H9 (cell line): ENCODE results near the gene MRPL37. TPM values are rescaled to one million over a fixed set of nuclear protein-coding genes. Genes with fewer than 3 reads are reported as not detected.

Experiments
- DNase-seq: peaks from one replicate; pipeline ENCODE4 v3.0.0-alpha.2; 2017
- H2AFZ ChIP-seq: one replicate; pipeline ENCODE4 v1.6.1; 2013; ENCODE audit warnings: mild to moderate bottlenecking, low read length, control low read depth, moderate library complexity
- H2AK5ac ChIP-seq: 2 replicates; pipeline ENCODE4 v1.6.1; 2013; ENCODE audit warnings: low read length, control low read depth, mixed read lengths; ENCODE audit not compliant: insufficient read length
- H2BK120ac ChIP-seq: one replicate; pipeline ENCODE4 v1.6.1; 2013; ENCODE audit warnings: low read depth, mild to moderate bottlenecking, low read length, control low read depth, inconsistent platforms; ENCODE audit not compliant: poor library complexity, severe bottlenecking
- H2BK12ac ChIP-seq: 2 replicates; pipeline ENCODE4 v1.6.1; 2013; ENCODE audit warnings: low read length, control low read depth, mixed read lengths, low read depth; ENCODE audit not compliant: insufficient read length
- H2BK15ac ChIP-seq: 2 replicates; pipeline ENCODE4 v1.6.1; 2013; ENCODE audit warnings: low read depth, low read length, control low read depth
- H2BK20ac ChIP-seq: one replicate; pipeline ENCODE4 v1.6.1; 2013; ENCODE audit warnings: low read depth, mild to moderate bottlenecking, low read length, control low read depth, inconsistent platforms; ENCODE audit not compliant: poor library complexity, severe bottlenecking
- H2BK5ac ChIP-seq: 2 replicates; pipeline ENCODE4 v1.6.1; 2013; ENCODE audit warnings: low read length, control low read depth, mixed read lengths; ENCODE audit not compliant: insufficient read length
- H3K14ac ChIP-seq: 2 replicates; pipeline ENCODE4 v1.6.1; 2013; ENCODE audit warnings: low read length, control low read depth; ENCODE audit not compliant: insufficient read depth
- H3K18ac ChIP-seq: 2 replicates; pipeline ENCODE4 v1.6.1; 2013; ENCODE audit warnings: low read depth, mild to moderate bottlenecking, mixed read lengths, low read length, control low read depth; ENCODE audit not compliant: insufficient read length
- H3K23ac ChIP-seq: 2 replicates; pipeline ENCODE4 v1.6.1; 2013; ENCODE audit warnings: low read length, control low read depth, mixed read lengths, low read depth; ENCODE audit not compliant: insufficient read length
- H3K23me2 ChIP-seq: 2 replicates; pipeline ENCODE4 v1.6.1; 2013; ENCODE audit warnings: low read depth, mild to moderate bottlenecking, mixed read lengths, low read length, control low read depth; ENCODE audit not compliant: insufficient read length, poor library complexity, severe bottlenecking
- H3K27ac ChIP-seq: 2 replicates; pipeline ENCODE4 v1.5.1; 2013; ENCODE audit warnings: low read length, control low read depth, mixed read lengths, low read depth; ENCODE audit not compliant: insufficient read length
- H3K27me3 ChIP-seq: 2 replicates; pipeline ENCODE4 v1.6.1; 2013; ENCODE audit warnings: low read length, control low read depth, inconsistent platforms; ENCODE audit not compliant: insufficient read depth
- H3K4ac ChIP-seq: 2 replicates; pipeline ENCODE4 v1.6.1; 2013; ENCODE audit warnings: low read depth, mild to moderate bottlenecking, control low read depth, inconsistent platforms, low read length, moderate library complexity
- H3K4me1 ChIP-seq: 2 replicates; pipeline ENCODE4 v1.6.1; 2013; ENCODE audit warnings: low read length, control low read depth, inconsistent platforms; ENCODE audit not compliant: insufficient read depth
- H3K4me2 ChIP-seq: 2 replicates; pipeline ENCODE4 v1.6.1; 2013; ENCODE audit warnings: low read length, control low read depth, mixed read lengths; ENCODE audit not compliant: insufficient read length, insufficient read depth
- H3K56ac ChIP-seq: 2 replicates; pipeline ENCODE4 v1.6.1; 2013; ENCODE audit warnings: low read depth, mild to moderate bottlenecking, mixed read lengths, low read length, control low read depth; ENCODE audit not compliant: insufficient read length
- H3K79me1 ChIP-seq: 2 replicates; pipeline ENCODE4 v1.6.1; 2013; ENCODE audit warnings: low read depth, mild to moderate bottlenecking, moderate library complexity, low read length, control low read depth, inconsistent platforms; ENCODE audit not compliant: insufficient read depth, poor library complexity, severe bottlenecking
- H3K79me2 ChIP-seq: 2 replicates; pipeline ENCODE4 v1.6.1; 2013; ENCODE audit warnings: low read length, control low read depth, inconsistent platforms; ENCODE audit not compliant: insufficient read depth
- H3K9ac ChIP-seq: 2 replicates; pipeline ENCODE4 v1.6.1; 2013; ENCODE audit warnings: low read length, control low read depth, mixed read lengths; ENCODE audit not compliant: insufficient read length; ENCODE audit errors: extremely low read depth
- H3K9me3 ChIP-seq: one replicate; pipeline ENCODE4 v1.6.1; 2013; ENCODE audit warnings: low read depth, low read length, inconsistent platforms; ENCODE audit not compliant: control insufficient read depth
- H3T11ph ChIP-seq: one replicate; pipeline ENCODE4 v1.6.1; 2013; ENCODE audit warnings: mild to moderate bottlenecking, low read length, control low read depth, inconsistent platforms
- H4K20me1 ChIP-seq: one replicate; pipeline ENCODE4 v1.6.1; 2013; ENCODE audit not compliant: control insufficient read depth, insufficient read length, insufficient read depth
- H4K5ac ChIP-seq: 2 replicates; pipeline ENCODE4 v1.6.1; 2013; ENCODE audit warnings: low read depth, mild to moderate bottlenecking, mixed read lengths, low read length, control low read depth; ENCODE audit not compliant: insufficient read length
- H4K8ac ChIP-seq: replicated peaks from 2 replicates; pipeline ENCODE4 v1.6.1; 2013; ENCODE audit warnings: low read length, control low read depth, mixed read lengths, low read depth; ENCODE audit not compliant: insufficient read length
- H4K91ac ChIP-seq: 2 replicates; pipeline ENCODE4 v1.6.1; 2013; ENCODE audit warnings: low read depth, mild to moderate bottlenecking, moderate library complexity, mixed read lengths, low read length, control low read depth; ENCODE audit not compliant: insufficient read length
- H3K27ac Mint-ChIP-seq, 3 experiments: 2 replicates in 2 of 3; 3 replicates in 1 of 3; pipeline ENCODE4 v1.8.0; 2020 to 2021; ENCODE audit warnings: mixed read lengths in 3 of 3, mild to moderate bottlenecking in 1 of 3, moderate library complexity in 1 of 3
- H3K27me3 Mint-ChIP-seq: 2 replicates; pipeline ENCODE4 v1.8.0; 2021; ENCODE audit warnings: low read depth, mild to moderate bottlenecking, moderate library complexity, mixed read lengths
- H3K36me3 Mint-ChIP-seq, 3 experiments: 2 replicates in 2 of 3; 3 replicates in 1 of 3; pipeline ENCODE4 v1.8.0; 2020 to 2021; ENCODE audit warnings: low read depth in 3 of 3, mixed read lengths in 3 of 3; ENCODE audit not compliant: insufficient read depth in 1 of 3
- H3K4me1 Mint-ChIP-seq, 2 experiments: 2 replicates each; pipeline ENCODE4 v1.8.0; 2020; ENCODE audit warnings: mixed read lengths in 2 of 2
- H3K4me3 Mint-ChIP-seq, 2 experiments: 2 replicates in 1 of 2; 3 replicates in 1 of 2; pipeline ENCODE4 v1.8.0; 2020 to 2021; ENCODE audit warnings: mild to moderate bottlenecking in 2 of 2, mixed read lengths in 2 of 2, moderate library complexity in 1 of 2
- H3K9me3 Mint-ChIP-seq, 2 experiments: 2 replicates in 1 of 2; 3 replicates in 1 of 2; pipeline ENCODE4 v1.8.0; 2020; ENCODE audit warnings: mild to moderate bottlenecking in 2 of 2, mixed read lengths in 2 of 2, moderate library complexity in 1 of 2
- WGBS: extraction: QIAGEN DNeasy Blood & Tissue Kit; methylation state at CpG from one replicate; pipeline ENCODE4 v1.1.7; 2013; ENCODE audit warnings: missing lambda C conversion rate, low lambda C conversion rate, mixed read lengths; ENCODE audit not compliant: insufficient read length; ENCODE audit errors: extremely low coverage; 5-methylcytosine and 5-hydroxymethylcytosine counted together
- total RNA-seq: library from RNA; stranded (reverse); gene quantifications from 2 replicates; pipeline ENCODE4 v1.2.1, GENCODE V29; 2021
- TF ChIP-seq, protein P1 (sequence below): fragments of 200-600 bp; sonication (generic); conservative IDR thresholded peaks from 3 replicates; pipeline ENCODE4 v1.8.0; 2021; ENCODE audit warnings: antibody characterized with exemption, mild to moderate bottlenecking

Gene MRPL37
- total RNA-seq, 1 experiment from 2014 or later, result 123 TPM

DNA sequence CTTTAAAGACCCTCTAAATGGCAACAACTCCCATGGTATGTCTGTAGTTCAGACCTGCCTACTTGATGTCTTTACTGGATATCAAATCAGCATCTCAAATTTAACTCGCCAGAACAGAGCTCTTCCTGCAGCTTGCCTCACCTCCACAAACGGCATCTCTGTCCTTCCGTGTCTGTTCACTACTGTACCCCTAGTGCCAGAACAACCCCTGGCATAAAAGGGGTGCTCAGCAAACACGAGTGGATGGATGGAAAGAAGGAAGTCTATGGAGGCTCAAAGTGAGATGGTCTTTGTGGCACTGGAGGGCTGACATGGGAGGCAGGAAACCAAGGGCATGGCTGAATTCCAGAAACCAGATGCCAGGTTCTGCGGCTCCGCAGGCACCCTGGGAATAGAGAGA, 22.7 kb downstream of the MRPL37 start:
- Histone ChIP-seq H2AK5ac (no peak overlapping the region), H3K4me2 (no peak overlapping the region), H2BK12ac (no peak overlapping the region), H3K23ac (no peak overlapping the region), H4K20me1 (no peaks in the 10 kb centered on the region), H3K79me1 (no peaks in the 10 kb centered on the region), H3K79me2 (no peaks in the 10 kb centered on the region), H3T11ph (no peak overlapping the region), H3K4ac (no peak overlapping the region), H2AFZ (no peak overlapping the region), H2BK20ac (no peak overlapping the region), H3K9ac (no peak overlapping the region), H3K18ac (no peak overlapping the region), H2BK120ac (no peak overlapping the region), H3K9me3 (no peaks in the 10 kb centered on the region), H4K5ac (no peak overlapping the region), H3K14ac (no peak overlapping the region), H4K91ac (no peak overlapping the region), H3K56ac (no peak overlapping the region), H4K8ac (no peak overlapping the region), H2BK5ac (no peak overlapping the region), H2BK15ac (no peak overlapping the region), H3K27me3 (no peaks in the 10 kb centered on the region), H3K23me2 (no peaks in the 10 kb centered on the region), H3K27ac (no peak overlapping the region), H3K4me1 (no peaks in the 10 kb centered on the region)
- Mint-ChIP-seq H3K4me3 (no peak overlapping the region), H3K27ac (peak overlapping the region in 1 of 3 experiments; percentile 42; a peak in 2 of 7 replicates), H3K36me3 (peaks cover 13 to 39% (median 34%) of the 10 kb centered on the region in 3 experiments; a peak in 6 of 7 replicates), H3K27me3 (peaks cover 2% of the 10 kb centered on the region; the same call in 1 of the 2 replicates), H3K4me1 (peaks cover 22 to 35% of the 10 kb centered on the region in 2 experiments), H3K9me3 (no peaks in the 10 kb centered on the region)
- TF ChIP-seq, protein P1, sequence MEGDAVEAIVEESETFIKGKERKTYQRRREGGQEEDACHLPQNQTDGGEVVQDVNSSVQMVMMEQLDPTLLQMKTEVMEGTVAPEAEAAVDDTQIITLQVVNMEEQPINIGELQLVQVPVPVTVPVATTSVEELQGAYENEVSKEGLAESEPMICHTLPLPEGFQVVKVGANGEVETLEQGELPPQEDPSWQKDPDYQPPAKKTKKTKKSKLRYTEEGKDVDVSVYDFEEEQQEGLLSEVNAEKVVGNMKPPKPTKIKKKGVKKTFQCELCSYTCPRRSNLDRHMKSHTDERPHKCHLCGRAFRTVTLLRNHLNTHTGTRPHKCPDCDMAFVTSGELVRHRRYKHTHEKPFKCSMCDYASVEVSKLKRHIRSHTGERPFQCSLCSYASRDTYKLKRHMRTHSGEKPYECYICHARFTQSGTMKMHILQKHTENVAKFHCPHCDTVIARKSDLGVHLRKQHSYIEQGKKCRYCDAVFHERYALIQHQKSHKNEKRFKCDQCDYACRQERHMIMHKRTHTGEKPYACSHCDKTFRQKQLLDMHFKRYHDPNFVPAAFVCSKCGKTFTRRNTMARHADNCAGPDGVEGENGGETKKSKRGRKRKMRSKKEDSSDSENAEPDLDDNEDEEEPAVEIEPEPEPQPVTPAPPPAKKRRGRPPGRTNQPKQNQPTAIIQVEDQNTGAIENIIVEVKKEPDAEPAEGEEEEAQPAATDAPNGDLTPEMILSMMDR, result no peak
- no peak for DNase-seq
- WGBS, result no CpG with 5 or more reads among the region's 6 CpGs
